ENCODE data around the gene CERT1.
A peak's percentile ranks its signal among the peaks of the same experiment; 100 is the strongest.
"Not testable (repeated sequence)": the region's sequence is repeated elsewhere in the genome, so short reads cannot be mapped to it uniquely, and the experiment has no call there.

The CERT1 gene

DNA sequence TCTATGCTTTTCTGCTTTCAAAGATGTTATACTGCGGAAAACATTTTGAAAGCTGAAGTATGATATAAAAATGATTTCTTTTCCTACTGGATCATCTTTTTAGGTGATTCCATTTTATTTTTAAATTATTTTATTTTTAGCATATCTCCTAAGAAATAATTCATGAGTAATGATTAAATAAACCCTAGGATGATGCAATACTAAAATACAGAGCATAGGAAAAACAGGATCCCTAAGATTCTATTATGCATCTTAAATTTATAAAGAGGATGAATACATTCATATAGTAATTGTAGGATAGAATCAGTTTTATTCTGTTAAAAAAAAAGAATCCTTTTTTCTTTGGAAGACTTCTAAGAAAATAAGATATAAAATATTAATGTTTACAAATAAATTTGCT lies 11.1 kb upstream of the CERT1 start:
- no peak for DNase-seq (ENCODE audit: low read depth)

GRCh38 chr5:75522025-75522424 lies 10.6 kb upstream of the CERT1 start:
- DNase-seq (ENCODE audit: low read depth), result no peak

GRCh38 chr5:75521195-75521594 lies 9.8 kb upstream of the CERT1 start:
- DNase-seq (ENCODE audit: low read depth), result no peak

DNA sequence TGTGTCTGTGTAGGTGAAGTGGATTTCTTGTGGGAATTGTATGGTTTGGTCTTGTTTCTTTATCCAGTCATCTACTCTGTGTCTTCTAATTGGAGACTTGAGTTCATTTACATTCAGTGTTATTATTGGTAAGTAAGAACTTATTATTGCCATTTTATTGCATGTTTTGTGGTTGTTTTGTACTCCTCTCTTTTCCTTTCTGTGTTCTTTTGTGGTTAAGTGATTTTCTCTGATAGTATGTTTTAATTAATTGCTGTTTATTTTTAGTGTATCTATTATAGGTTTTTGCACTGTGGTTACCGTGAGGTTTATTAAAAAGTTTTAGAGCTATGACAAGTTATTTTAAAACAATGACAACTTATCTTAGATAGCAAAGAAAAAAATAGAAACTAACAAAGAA lies 8.3 kb upstream of the CERT1 start:
- DNase-seq (ENCODE audit: low read depth), result no peak

DNA sequence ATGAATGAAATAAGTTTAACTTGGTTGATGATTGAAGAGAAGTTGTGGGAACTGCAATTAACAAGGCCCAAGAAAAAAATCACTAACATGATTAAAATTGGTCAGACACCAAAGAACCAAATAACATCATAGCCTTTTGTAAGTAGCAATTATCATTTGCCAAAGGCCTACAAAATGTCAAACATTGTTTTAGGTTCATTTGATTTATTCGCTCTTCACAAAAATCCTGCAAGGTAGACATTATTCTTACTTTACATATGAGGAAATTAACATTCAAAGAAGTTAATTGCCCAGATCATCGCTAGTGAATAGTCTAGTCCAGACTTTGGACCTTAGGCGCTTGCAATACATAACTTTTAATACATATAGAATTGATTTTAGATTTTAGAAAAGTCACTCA lies 2.9 kb upstream of the CERT1 start:
- no peak for DNase-seq (ENCODE audit: low read depth)

DNA sequence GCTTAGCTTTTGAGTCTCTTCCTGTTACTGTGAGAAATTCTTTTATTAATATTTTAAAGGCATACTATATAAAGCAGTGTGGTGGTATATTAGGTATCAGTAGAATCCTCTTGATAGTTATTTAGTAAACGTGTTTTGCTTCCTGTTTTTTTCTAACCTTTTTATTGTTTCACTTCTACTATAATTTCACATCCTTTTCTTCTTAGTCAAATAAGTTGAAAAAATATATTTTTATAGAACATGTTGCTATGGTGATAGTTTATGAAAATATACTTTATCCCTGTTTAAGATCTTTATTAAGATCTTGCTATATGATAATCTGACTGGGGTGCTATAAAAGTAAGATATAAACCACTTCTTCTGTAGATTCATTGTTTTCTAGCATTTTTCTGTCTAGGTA lies 2.4 kb upstream of the CERT1 start:
- no peak for DNase-seq (ENCODE audit: low read depth)

- DNase-seq (ENCODE audit: low read depth), result no peak
Observed at GRCh38 chr5:75512383-75513074, 1.1 kb upstream of the CERT1 start.

DNA sequence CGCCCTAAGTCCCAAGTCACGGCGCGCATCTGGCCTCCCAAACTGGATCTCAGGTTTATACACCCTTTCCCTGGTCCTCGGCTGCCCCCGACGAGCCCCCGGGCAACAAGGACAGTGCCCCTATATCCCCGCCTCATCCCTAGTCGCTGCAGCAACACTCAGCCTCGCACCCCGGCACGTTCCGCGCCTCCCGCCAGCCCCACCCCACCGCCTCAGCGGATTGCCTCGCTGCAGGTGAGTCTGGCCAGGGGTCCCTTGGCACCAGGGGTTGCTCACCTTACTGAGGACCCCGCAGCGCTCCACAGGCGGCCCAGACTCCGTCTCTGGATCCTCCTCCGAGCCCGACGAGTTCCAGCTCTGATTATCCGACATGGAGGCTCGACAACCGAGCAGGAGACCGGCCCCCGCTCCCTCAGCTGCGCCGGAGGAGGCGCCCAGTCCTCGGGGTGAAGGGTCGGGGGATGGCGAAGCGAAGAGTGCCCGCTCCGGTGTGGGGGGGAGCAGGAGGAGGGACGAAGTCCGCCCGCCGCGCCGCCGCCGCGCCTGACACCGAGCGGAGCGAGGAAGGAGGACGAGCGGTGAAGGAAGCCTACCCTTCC lies 494 bp downstream of the CERT1 start:
- peak; percentile 29 for DNase-seq (ENCODE audit: low read depth)

DNA sequence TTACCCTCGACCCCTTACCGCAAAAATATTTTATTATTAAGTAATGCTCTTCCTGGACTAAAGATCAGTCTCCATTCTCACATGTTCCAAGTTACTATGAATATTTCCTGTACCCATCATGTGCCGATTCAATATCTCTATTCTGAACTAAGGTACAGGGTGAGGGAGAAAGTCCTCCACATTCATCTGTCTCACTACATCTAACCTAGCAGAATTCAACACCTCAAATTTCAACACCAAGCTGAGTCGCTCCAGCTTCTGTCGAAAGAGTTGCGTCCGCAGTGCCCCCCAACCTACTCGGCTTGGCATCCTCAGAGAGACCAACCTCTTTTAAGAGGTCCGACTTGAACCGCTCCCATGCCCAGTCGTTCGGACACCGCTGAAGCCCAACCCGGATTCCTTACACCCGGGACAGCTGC lies 1.0 kb downstream of the CERT1 start:
- DNase-seq (ENCODE audit: low read depth), result no peak

GRCh38 chr5:75509956-75510355 lies 1.5 kb downstream of the CERT1 start:
- DNase-seq (ENCODE audit: low read depth), result no peak

GRCh38 chr5:75509546-75509945 lies 1.9 kb downstream of the CERT1 start:
- no peak for DNase-seq (ENCODE audit: low read depth)

- DNase-seq (ENCODE audit: low read depth), result no peak
Observed at GRCh38 chr5:75507841-75508240, 3.6 kb downstream of the CERT1 start.

GRCh38 chr5:75505112-75505511 lies 6.3 kb downstream of the CERT1 start:
- DNase-seq (ENCODE audit: low read depth), result not testable (repeated sequence)

GRCh38 chr5:75498875-75499274 lies 12.6 kb downstream of the CERT1 start:
- not testable (repeated sequence) for DNase-seq (ENCODE audit: low read depth)

- no peak for DNase-seq (ENCODE audit: low read depth)
Observed at GRCh38 chr5:75498208-75498777, 13.1 kb downstream of the CERT1 start.

DNA sequence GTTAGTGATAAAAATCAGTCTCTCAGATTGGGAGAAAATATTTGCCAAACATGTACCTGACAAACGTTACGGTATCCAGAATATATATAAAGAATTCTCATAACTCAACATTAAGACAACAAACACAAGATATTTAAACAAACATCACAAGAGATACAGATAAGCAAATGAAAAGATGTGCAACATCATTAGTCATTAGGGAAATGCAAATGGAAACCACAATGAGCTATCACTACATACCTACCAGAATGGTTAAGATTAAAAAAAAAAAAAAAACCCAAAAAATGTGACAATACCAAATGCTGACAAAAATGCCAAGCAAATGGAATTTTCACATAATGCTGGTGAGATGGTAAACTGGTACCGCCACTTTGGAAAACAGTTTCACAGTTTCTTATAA lies 15.4 kb downstream of the CERT1 start:
- no peak for DNase-seq (ENCODE audit: low read depth)

DNA sequence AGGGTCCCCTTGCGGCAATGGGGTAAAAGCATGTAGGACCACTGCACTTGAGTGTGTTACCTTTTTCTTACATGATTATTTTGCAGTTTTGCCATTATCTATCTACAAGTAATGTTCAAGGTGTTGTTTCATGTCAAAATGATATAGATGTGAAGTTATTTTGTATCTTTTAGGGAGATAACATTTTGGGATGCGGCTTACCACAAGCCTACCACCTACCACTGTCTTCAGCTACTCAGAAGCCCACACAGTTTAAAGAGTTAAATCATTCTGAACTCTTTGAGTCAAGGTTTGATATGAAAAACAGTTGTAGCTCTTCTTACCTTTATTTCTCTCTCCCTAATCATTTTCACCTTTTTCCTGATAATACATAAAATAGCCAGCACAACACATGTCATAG lies 19.8 kb downstream of the CERT1 start:
- no peak for DNase-seq (ENCODE audit: low read depth)

GRCh38 chr5:75489847-75490246 lies 21.6 kb downstream of the CERT1 start:
- DNase-seq (ENCODE audit: low read depth), result not testable (repeated sequence)

GRCh38 chr5:75484605-75485004 lies 26.8 kb downstream of the CERT1 start:
- no peak for DNase-seq (ENCODE audit: low read depth)

DNA sequence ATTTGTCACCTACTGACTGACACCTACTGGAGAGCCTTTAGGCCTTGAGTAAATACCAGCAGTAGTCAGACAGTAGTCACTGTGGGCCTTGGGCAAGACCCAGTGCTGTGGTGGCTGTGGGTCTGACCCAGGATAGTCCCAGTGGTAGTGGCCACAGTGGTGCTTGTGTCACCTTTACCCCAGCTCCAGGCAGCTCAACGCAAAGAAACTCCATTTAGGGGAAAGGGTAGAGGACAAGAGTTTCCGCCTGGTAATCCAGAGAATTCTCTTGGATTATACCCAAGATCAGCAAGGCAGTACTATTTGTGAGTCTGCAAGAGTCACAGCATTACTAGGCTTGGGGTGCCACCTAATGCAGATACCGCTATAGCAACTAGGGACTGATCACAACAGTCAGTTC lies 28.9 kb downstream of the CERT1 start:
- no peak for DNase-seq (ENCODE audit: low read depth)

GRCh38 chr5:75481024-75481423 lies 30.4 kb downstream of the CERT1 start:
- no peak for DNase-seq (ENCODE audit: low read depth)

GRCh38 chr5:75475364-75475763 lies 36.1 kb downstream of the CERT1 start:
- no peak for DNase-seq (ENCODE audit: low read depth)

DNA sequence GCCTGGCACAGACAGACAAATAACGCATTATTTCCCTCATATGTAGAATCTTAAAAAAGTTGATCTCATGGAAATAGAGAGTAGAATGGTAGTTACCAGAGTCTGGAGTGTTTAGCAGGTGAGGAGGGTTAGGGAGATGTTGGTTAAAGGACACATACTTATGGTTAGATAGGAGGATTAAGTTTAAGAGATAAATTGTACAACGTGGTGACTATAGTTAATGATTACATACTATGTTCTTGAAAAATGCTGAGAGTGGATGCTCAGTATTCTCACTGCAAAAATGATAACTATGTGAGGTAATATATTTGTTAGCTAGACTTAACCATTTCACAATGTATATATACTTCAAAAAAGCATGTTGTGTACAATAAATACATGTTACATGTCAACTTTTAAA lies 38.0 kb downstream of the CERT1 start:
- DNase-seq (ENCODE audit: low read depth), result no peak

DNA sequence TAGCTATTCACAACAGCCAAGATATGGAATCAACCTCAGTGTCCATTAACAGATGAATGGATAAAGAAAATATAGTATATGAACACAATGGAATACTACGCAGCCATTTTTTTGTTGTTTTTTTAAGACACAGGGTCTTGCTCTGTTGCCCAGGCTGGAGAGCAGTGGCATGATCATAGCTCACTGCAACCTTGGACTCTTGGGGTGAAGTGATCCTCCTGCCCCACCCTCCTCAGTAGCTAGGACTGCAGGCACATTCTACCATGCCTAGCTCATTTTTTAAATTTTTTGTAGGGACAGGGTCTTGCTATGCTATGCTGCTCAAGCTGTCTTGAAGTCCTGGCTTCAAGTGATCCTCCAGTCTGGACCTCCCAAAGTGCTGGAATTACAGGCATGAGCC lies 38.5 kb downstream of the CERT1 start:
- DNase-seq (ENCODE audit: low read depth), result no peak

Measured in activated T-cell treated with anti-CD3 and anti-CD28 coated beads for 48 hours (primary cell).